Suprapubic skin (tissue), 4 donors: ENCODE results near the gene LRP3. TPM values are rescaled to one million over a fixed set of nuclear protein-coding genes. Genes with fewer than 3 reads are reported as not detected.

Experiments
- DNase-seq, 2 donors: peaks; one replicate each; pipeline ENCODE4 v3.0.0-alpha.2; 2019; ENCODE audit warnings: low spot score in 2 of 2
- H3K27ac ChIP-seq: fragments of 200-600 bp; sonication (generic); one replicate; pipeline ENCODE4 v1.5.1; 2019
- H3K27me3 ChIP-seq: fragments of 200-600 bp; sonication (generic); one replicate; pipeline ENCODE4 v1.5.1; 2019
- H3K36me3 ChIP-seq: fragments of 200-600 bp; sonication (generic); one replicate; pipeline ENCODE4 v1.5.1; 2019
- H3K4me1 ChIP-seq: fragments of 200-600 bp; sonication (generic); one replicate; pipeline ENCODE4 v1.5.1; 2019
- H3K4me3 ChIP-seq: fragments of 200-600 bp; sonication (generic); one replicate; pipeline ENCODE4 v1.5.1; 2019; ENCODE audit warnings: mild to moderate bottlenecking
- H3K9me3 ChIP-seq: fragments of 200-600 bp; sonication (generic); one replicate; pipeline ENCODE4 v1.5.1; 2019
- CTCF ChIP-seq, 2 donors: fragments of 200-600 bp in 1 of 2; fragments of 450-650 bp in 1 of 2; sonication (generic) in 1 of 2; IDR thresholded peaks; one replicate each; pipeline ENCODE4 v1.5.1; 2016 to 2019; ENCODE audit warnings: antibody characterized with exemption in 2 of 2, mild to moderate bottlenecking in 1 of 2, moderate library complexity in 1 of 2
- EP300 ChIP-seq: sonication (generic); formaldehyde crosslinking; IDR thresholded peaks from one replicate; pipeline ENCODE4 v1.6.1; 2017; ENCODE audit warnings: antibody characterized with exemption
- POLR2A ChIP-seq, 2 donors: fragments of 450-650 bp; IDR thresholded peaks; one replicate each; pipeline ENCODE4 v1.6.1; 2017; ENCODE audit warnings: antibody characterized with exemption in 2 of 2, mild to moderate bottlenecking in 2 of 2, moderate library complexity in 2 of 2
- POLR2AphosphoS5 ChIP-seq, 3 donors: sonication (generic); formaldehyde crosslinking; IDR thresholded peaks; one replicate each; pipeline ENCODE4 v1.6.1; 2017; ENCODE audit warnings: antibody characterized with exemption in 3 of 3
- WGBS: methylation state at CpG from one replicate; pipeline ENCODE4 v1.1.5; 2018; 5-methylcytosine and 5-hydroxymethylcytosine counted together
- total RNA-seq, 4 donors: library from RNA; depleted of rRNA; stranded (reverse); fragments of >200 nt; gene quantifications; one replicate each; pipeline ENCODE4 v1.1.0, GENCODE V29; 2016

The LRP3 gene
- total RNA-seq, 4 donors from 2014 or later: 9.8 to 17.1 (median 14.0) TPM

DNA sequence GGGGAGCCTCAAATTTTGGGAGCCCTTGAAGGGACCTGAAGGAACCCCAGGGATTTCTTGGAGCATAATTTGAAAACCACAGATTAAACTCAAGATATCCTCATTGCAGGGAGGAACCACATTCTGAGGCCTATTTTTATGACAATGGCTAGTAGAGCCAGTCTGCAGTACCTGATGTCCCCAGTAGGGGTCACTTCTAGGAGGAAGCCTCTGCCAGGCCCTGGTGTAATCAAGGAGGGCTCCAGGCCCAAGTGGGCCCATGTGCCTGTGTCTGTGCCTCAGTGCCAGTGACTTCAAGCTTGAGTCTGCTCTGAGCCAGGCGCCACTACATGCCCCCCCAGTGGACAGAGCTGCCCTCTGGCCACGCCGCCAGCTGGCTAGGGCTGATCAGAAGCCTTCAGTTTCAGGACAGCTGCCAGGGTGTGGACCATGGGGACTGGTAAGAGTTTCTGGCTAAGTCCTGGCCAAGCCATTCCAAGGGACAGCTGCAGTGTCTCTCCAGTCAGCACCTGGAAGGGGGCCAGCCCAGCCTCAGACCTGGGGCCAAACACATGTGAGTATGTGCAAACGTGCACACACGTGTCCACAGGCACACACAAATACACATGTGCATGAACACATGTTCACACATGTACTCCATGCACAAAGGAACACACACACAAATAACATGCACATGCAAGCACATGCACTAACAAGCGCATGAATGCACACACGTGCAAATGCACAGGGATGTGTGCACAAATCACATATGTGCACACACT is 52.0 kb downstream of the LRP3 start:
- no peaks in the 10 kb centered on the region for H3K9me3 ChIP-seq
- WGBS: 50% methylated on average over 4 of the region's 7 CpGs
- no peak overlapping the region for H3K4me3 ChIP-seq
- H3K36me3 ChIP-seq: no peaks in the 10 kb centered on the region
- H3K27ac ChIP-seq: no peak overlapping the region
- H3K27me3 ChIP-seq: peaks cover 3% of the 10 kb centered on the region
- TF ChIP-seq POLR2AphosphoS5 (IDR thresholded peaks at IDR 0.05) (no peak), CTCF (IDR thresholded peaks at IDR 0.05) (peak in 1 of 2 donors; percentile 34), EP300 (no peak), POLR2A (IDR thresholded peaks at IDR 0.05) (no peak)
- H3K4me1 ChIP-seq: peaks cover 18% of the 10 kb centered on the region
- no peak for DNase-seq

GRCh38 chr19:33246709-33247440 is 52.7 kb downstream of the LRP3 start:
- Histone ChIP-seq H3K4me3 (no peak overlapping the region), H3K27ac (no peak overlapping the region), H3K9me3 (no peaks in the 10 kb centered on the region), H3K36me3 (no peaks in the 10 kb centered on the region), H3K4me1 (peaks cover 10% of the 10 kb centered on the region), H3K27me3 (peaks cover 9% of the 10 kb centered on the region)
- TF ChIP-seq EP300: no peak
- TF ChIP-seq POLR2AphosphoS5 (IDR thresholded peaks at IDR 0.05): no peak
- no peak for TF ChIP-seq POLR2A (IDR thresholded peaks at IDR 0.05)
- TF ChIP-seq CTCF (IDR thresholded peaks at IDR 0.05): no peak
- WGBS: 61% methylated on average over 4 of the region's 7 CpGs
- no peak for DNase-seq

DNA sequence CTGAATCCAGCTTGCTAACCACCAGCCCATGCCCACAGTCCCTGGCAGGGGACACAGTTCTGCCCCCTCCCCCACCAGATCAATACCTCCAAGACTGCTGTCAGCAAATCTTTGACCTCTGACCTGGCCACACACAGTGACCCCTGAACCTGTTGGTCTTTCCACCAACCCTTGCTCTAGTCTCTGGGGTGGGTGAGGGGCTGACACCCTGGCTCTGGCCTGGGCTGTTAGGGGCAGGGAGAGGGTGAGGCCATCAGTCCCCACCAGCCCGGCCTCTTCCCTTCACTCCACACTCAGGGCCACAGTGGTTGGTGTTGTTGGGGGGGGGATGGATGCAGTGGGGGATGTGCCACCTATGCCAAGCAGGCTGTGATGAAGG is 53.3 kb downstream of the LRP3 start:
- 88% methylated on average over 1 of the region's 1 CpG for whole genome bisulfite sequencing
- TF ChIP-seq EP300 (no peak), CTCF (IDR thresholded peaks at IDR 0.05) (no peak), POLR2A (IDR thresholded peaks at IDR 0.05) (no peak), POLR2AphosphoS5 (IDR thresholded peaks at IDR 0.05) (no peak)
- H3K27me3 ChIP-seq: peaks cover 9% of the 10 kb centered on the region
- no peak overlapping the region for H3K4me3 ChIP-seq
- H3K36me3 ChIP-seq: no peaks in the 10 kb centered on the region
- DNase-seq: no peak
- H3K27ac ChIP-seq: no peak overlapping the region
- peaks cover 9% of the 10 kb centered on the region for H3K4me1 ChIP-seq
- no peaks in the 10 kb centered on the region for H3K9me3 ChIP-seq

- no peaks in the 10 kb centered on the region for H3K36me3 ChIP-seq
- no peaks in the 10 kb centered on the region for H3K9me3 ChIP-seq
- TF ChIP-seq POLR2AphosphoS5 (IDR thresholded peaks at IDR 0.05) (no peak), POLR2A (IDR thresholded peaks at IDR 0.05) (no peak), EP300 (no peak), CTCF (IDR thresholded peaks at IDR 0.05) (no peak)
- 75% methylated on average over 1 of the region's 8 CpGs for whole genome bisulfite sequencing
- H3K27ac ChIP-seq: no peak overlapping the region
- peaks cover 9% of the 10 kb centered on the region for H3K27me3 ChIP-seq
- H3K4me1 ChIP-seq: peaks cover 9% of the 10 kb centered on the region
- H3K4me3 ChIP-seq: no peak overlapping the region
- DNase-seq: no peak
These were observed 54.0 kb downstream of the LRP3 start for GRCh38 chr19:33248104-33248503.

GRCh38 chr19:33248553-33248953 is 54.4 kb downstream of the LRP3 start:
- no peak for DNase-seq
- H3K4me1 ChIP-seq: peaks cover 9% of the 10 kb centered on the region
- no peaks in the 10 kb centered on the region for H3K9me3 ChIP-seq
- TF ChIP-seq EP300 (no peak), POLR2AphosphoS5 (IDR thresholded peaks at IDR 0.05) (no peak), POLR2A (IDR thresholded peaks at IDR 0.05) (no peak), CTCF (IDR thresholded peaks at IDR 0.05) (no peak)
- H3K27me3 ChIP-seq: peaks cover 9% of the 10 kb centered on the region
- H3K27ac ChIP-seq: no peak overlapping the region
- no peak overlapping the region for H3K4me3 ChIP-seq
- WGBS: 83% methylated on average over 8 of the region's 11 CpGs
- no peaks in the 10 kb centered on the region for H3K36me3 ChIP-seq
